GM23248 (cell line): ENCODE results near the gene COQ8B. TPM values are rescaled to one million over a fixed set of nuclear protein-coding genes. Genes with fewer than 3 reads are reported as not detected.

Source experiments
- DNase-seq: peaks from one replicate; pipeline ENCODE4 v3.0.0-alpha.2; 2015
- H2AFZ ChIP-seq: fragments of 200-600 bp; sonication (generic); 2 replicates; pipeline ENCODE4 v1.6.1; 2016; ENCODE audit warnings: antibody characterized with exemption
- H3F3A ChIP-seq: fragments of 200-600 bp; sonication (generic); 2 replicates; pipeline ENCODE4 v1.6.1; 2016; ENCODE audit warnings: mild to moderate bottlenecking, antibody characterized with exemption, mixed run types; ENCODE audit not compliant: insufficient read depth
- H3K27ac ChIP-seq: fragments of 200-600 bp; sonication (generic); 2 replicates; pipeline ENCODE4 v1.5.1; 2016; ENCODE audit warnings: mild to moderate bottlenecking
- H3K27me3 ChIP-seq: fragments of 200-600 bp; sonication (generic); replicated peaks from 2 replicates; pipeline ENCODE4 v1.6.1; 2016; ENCODE audit warnings: mild to moderate bottlenecking; ENCODE audit not compliant: insufficient read depth
- H3K36me3 ChIP-seq: fragments of 200-600 bp; sonication (generic); 2 replicates; pipeline ENCODE4 v1.6.1; 2016; ENCODE audit warnings: low read depth, mild to moderate bottlenecking
- H3K4me1 ChIP-seq: fragments of 200-600 bp; sonication (generic); 2 replicates; pipeline ENCODE4 v1.6.1; 2016; ENCODE audit warnings: mild to moderate bottlenecking; ENCODE audit not compliant: insufficient read depth
- H3K4me2 ChIP-seq: fragments of 200-600 bp; sonication (generic); one replicate; pipeline ENCODE4 v1.6.1; 2016; ENCODE audit warnings: mild to moderate bottlenecking; ENCODE audit not compliant: unreplicated experiment
- H3K4me3 ChIP-seq: fragments of 200-600 bp; sonication (generic); 2 replicates; pipeline ENCODE4 v1.5.1; 2016; ENCODE audit warnings: mild to moderate bottlenecking
- H3K79me2 ChIP-seq: fragments of 200-600 bp; sonication (generic); 2 replicates; pipeline ENCODE4 v1.6.1; 2016; ENCODE audit warnings: mild to moderate bottlenecking; ENCODE audit not compliant: insufficient read depth
- H3K9ac ChIP-seq: fragments of 200-600 bp; sonication (generic); 2 replicates; pipeline ENCODE4 v1.6.1; 2016; ENCODE audit warnings: mild to moderate bottlenecking
- H3K9me2 ChIP-seq: fragments of 200-600 bp; sonication (generic); 2 replicates; pipeline ENCODE4 v1.6.1; 2016; ENCODE audit warnings: mixed run types, mild to moderate bottlenecking, moderate library complexity; ENCODE audit not compliant: insufficient read depth
- H3K9me3 ChIP-seq: fragments of 200-600 bp; sonication (generic); one replicate; pipeline ENCODE4 v1.6.1; 2017; ENCODE audit warnings: low read depth
- H4K20me1 ChIP-seq: fragments of 200-600 bp; sonication (generic); 2 replicates; pipeline ENCODE4 v1.6.0; 2016; ENCODE audit not compliant: insufficient read depth
- EZH2 ChIP-seq: fragments of 200-600 bp; sonication (generic); IDR thresholded peaks from 2 replicates; pipeline ENCODE4 v1.6.1; 2018; ENCODE audit warnings: antibody characterized with exemption, mild to moderate bottlenecking; ENCODE audit not compliant: insufficient read depth, poor library complexity, severe bottlenecking
- EZH2phosphoT487 ChIP-seq: fragments of 200-600 bp; sonication (generic); IDR thresholded peaks from 2 replicates; pipeline ENCODE4 v1.6.1; 2018; ENCODE audit warnings: antibody characterized with exemption, moderate library complexity, mild to moderate bottlenecking, low read depth; ENCODE audit not compliant: insufficient read depth
- WGBS, 2 experiments: methylation state at CpG; one replicate each; pipeline ENCODE4 v1.1.6; 2015 to 2017; ENCODE audit warnings: low lambda C conversion rate in 2 of 2, low coverage in 1 of 2; ENCODE audit errors: missing lambda C conversion rate in 2 of 2; 5-methylcytosine and 5-hydroxymethylcytosine counted together
- in situ Hi-C: fragments of 300-500 bp; cut with MboI; formaldehyde crosslinking; loops from 2 replicates; pipeline ENCODE4 v1.15.0; 2020
- polyA plus RNA-seq: library from polyadenylated mRNA; unstranded; fragments of >200 nt; fragmentation: Nextera tagmentation; extraction: Ambion mirVana; gene quantifications from 2 replicates; pipeline ENCODE4 v1.2.1, GENCODE V29; 2016
- total RNA-seq: library from RNA; depleted of rRNA; stranded (reverse); fragments of >200 nt; shearing (Covaris generic); gene quantifications from 2 replicates; pipeline ENCODE4 v1.2.3, GENCODE V29; 2014

COQ8B gene
- total and polyA plus RNA-seq, 2 experiments from 2014 or later: 15.2 to 28.6 TPM

- Histone ChIP-seq H3K79me2 (peaks cover 57% of the 10 kb centered on the region), H3K4me1 (peaks cover 8% of the 10 kb centered on the region), H3F3A (peaks cover 11% of the 10 kb centered on the region), H3K9ac (no peak overlapping the region), H3K9me2 (no peaks in the 10 kb centered on the region), H3K4me3 (no peak overlapping the region), H3K36me3 (peaks cover 40% of the 10 kb centered on the region), H3K4me2 (no peak overlapping the region), H2AFZ (no peak overlapping the region), H3K27me3 (no peaks in the 10 kb centered on the region), H3K27ac (no peak overlapping the region), H3K9me3 (no peaks in the 10 kb centered on the region), H4K20me1 (no peaks in the 10 kb centered on the region)
- no peak for TF ChIP-seq EZH2phosphoT487
- no peak for TF ChIP-seq EZH2
- in situ Hi-C loops: no loop called here
- no peak for DNase-seq
- 98 to 99% methylated on average over 4 of the region's 4 CpGs for WGBS, 2 experiments
Observed at GRCh38 chr19:40726279-40726678, 9.6 kb upstream of the COQ8B start.

GRCh38 chr19:40724855-40725254, 8.2 kb upstream of the COQ8B start:
- DNase-seq: no peak
- Histone ChIP-seq H3K9me3 (no peaks in the 10 kb centered on the region), H3K9ac (no peak overlapping the region), H3K27me3 (no peaks in the 10 kb centered on the region), H4K20me1 (no peaks in the 10 kb centered on the region), H3K9me2 (no peaks in the 10 kb centered on the region), H3K4me3 (no peak overlapping the region), H3F3A (peaks cover 18% of the 10 kb centered on the region), H3K79me2 (peaks cover 71% of the 10 kb centered on the region), H2AFZ (no peak overlapping the region), H3K4me1 (peaks cover 20% of the 10 kb centered on the region), H3K27ac (no peak overlapping the region), H3K4me2 (no peak overlapping the region), H3K36me3 (peaks cover 28% of the 10 kb centered on the region)
- in situ Hi-C loops: no loop called here
- TF ChIP-seq EZH2phosphoT487: no peak
- no peak for TF ChIP-seq EZH2
- WGBS, 2 experiments: 95 to 100% methylated on average over 3 of the region's 3 CpGs

GRCh38 chr19:40724315-40724714, 7.6 kb upstream of the COQ8B start:
- Histone ChIP-seq H3K36me3 (peaks cover 25% of the 10 kb centered on the region), H3K9me3 (no peaks in the 10 kb centered on the region), H4K20me1 (no peaks in the 10 kb centered on the region), H3F3A (peaks cover 24% of the 10 kb centered on the region), H3K27me3 (no peaks in the 10 kb centered on the region), H3K4me3 (no peak overlapping the region), H3K4me1 (peaks cover 25% of the 10 kb centered on the region), H3K9ac (no peak overlapping the region), H3K4me2 (no peak overlapping the region), H3K27ac (no peak overlapping the region), H3K79me2 (peaks cover 76% of the 10 kb centered on the region), H3K9me2 (no peaks in the 10 kb centered on the region), H2AFZ (no peak overlapping the region)
- in situ Hi-C loops: no loop called here
- DNase-seq: no peak
- no peak for TF ChIP-seq EZH2phosphoT487
- 98% methylated on average over 4 of the region's 4 CpGs for WGBS, 2 experiments

- H3K9me3 ChIP-seq: no peaks in the 10 kb centered on the region
- H3K9me2 ChIP-seq: no peaks in the 10 kb centered on the region
- no peak overlapping the region for H3K4me2 ChIP-seq
- no peak overlapping the region for H3K27ac ChIP-seq
- H4K20me1 ChIP-seq: no peaks in the 10 kb centered on the region
- H3K27me3 ChIP-seq: no peaks in the 10 kb centered on the region
- TF ChIP-seq EZH2phosphoT487 (no peak), EZH2 (no peak)
- peaks cover 22% of the 10 kb centered on the region for H3K36me3 ChIP-seq
- H3K4me3 ChIP-seq: no peak overlapping the region
- DNase-seq: no peak
- H3K79me2 ChIP-seq: peaks cover 82% of the 10 kb centered on the region
- H3F3A ChIP-seq: peaks cover 27% of the 10 kb centered on the region
- in situ Hi-C loops: no loop called here
- no peak overlapping the region for H3K9ac ChIP-seq
- 96 to 98% methylated on average over 5 of the region's 5 CpGs for WGBS, 2 experiments
- H3K4me1 ChIP-seq: peaks cover 27% of the 10 kb centered on the region
- H2AFZ ChIP-seq: no peak overlapping the region
Observed at GRCh38 chr19:40723661-40724254, 7.1 kb upstream of the COQ8B start.
